Gastrocnemius medialis (tissue), 4 donors: Measurements from ENCODE around the gene ACO2.
"Not testable (repeated sequence)": the region's sequence is repeated elsewhere in the genome, so short reads cannot be mapped to it uniquely, and the experiment has no call there.

Experiments used
- CTCF ChIP-seq, 5 experiments: fragments of 450-650 bp in 3 of 5; fragments of 200-600 bp in 2 of 5; sonication (generic) in 2 of 5; IDR thresholded peaks in 4 of 5; conservative IDR thresholded peaks in 1 of 5; 1 replicate in 4 of 5; 2 replicates in 1 of 5; pipeline ENCODE4 v1.5.1; 2016 to 2019; ENCODE audit warnings: antibody characterized with exemption in 5 of 5, mild to moderate bottlenecking in 3 of 5, moderate library complexity in 3 of 5
- POLR2A ChIP-seq, 2 donors: fragments of 450-650 bp; IDR thresholded peaks; one replicate each; pipeline ENCODE4 v1.6.1; 2017; ENCODE audit warnings: antibody characterized with exemption in 2 of 2, mild to moderate bottlenecking in 2 of 2, moderate library complexity in 2 of 2

- TF ChIP-seq CTCF (IDR thresholded peaks at IDR 0.05 in 4 of 5, conservative IDR thresholded peaks at IDR 0.05 in 1 of 5); POLR2A (IDR thresholded peaks at IDR 0.05): not testable (repeated sequence)
Measured at GRCh38 chr22:41558241-41558630, 89.3 kb downstream of the ACO2 start.
